ENCODE results near the gene TTC23L.

Gene TTC23L

DNA sequence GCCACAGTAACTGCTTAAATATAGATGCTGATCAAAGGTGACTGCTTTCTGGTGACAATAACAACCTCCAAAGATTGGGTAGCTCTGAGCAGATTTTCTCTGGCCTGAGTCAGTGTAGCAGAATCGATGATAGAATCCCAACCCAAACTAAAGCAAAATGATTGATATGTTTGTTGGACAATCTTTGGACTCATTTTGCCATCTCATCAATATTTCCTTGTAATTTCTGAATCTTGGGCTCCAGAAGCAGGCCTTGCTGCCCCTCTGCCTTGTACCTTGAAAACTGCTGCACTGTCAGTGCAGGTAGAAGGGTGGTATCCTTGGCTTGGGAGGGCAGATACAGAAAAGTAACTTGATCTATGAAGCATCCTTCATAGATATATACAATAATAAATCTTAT is 18.9 kb downstream of the TTC23L start:
- H3K27ac ChIP-seq, result no peak overlapping the region
- TF ChIP-seq ZFX (IDR thresholded peaks at IDR 0.05), result no peak
- TF ChIP-seq, protein P1, sequence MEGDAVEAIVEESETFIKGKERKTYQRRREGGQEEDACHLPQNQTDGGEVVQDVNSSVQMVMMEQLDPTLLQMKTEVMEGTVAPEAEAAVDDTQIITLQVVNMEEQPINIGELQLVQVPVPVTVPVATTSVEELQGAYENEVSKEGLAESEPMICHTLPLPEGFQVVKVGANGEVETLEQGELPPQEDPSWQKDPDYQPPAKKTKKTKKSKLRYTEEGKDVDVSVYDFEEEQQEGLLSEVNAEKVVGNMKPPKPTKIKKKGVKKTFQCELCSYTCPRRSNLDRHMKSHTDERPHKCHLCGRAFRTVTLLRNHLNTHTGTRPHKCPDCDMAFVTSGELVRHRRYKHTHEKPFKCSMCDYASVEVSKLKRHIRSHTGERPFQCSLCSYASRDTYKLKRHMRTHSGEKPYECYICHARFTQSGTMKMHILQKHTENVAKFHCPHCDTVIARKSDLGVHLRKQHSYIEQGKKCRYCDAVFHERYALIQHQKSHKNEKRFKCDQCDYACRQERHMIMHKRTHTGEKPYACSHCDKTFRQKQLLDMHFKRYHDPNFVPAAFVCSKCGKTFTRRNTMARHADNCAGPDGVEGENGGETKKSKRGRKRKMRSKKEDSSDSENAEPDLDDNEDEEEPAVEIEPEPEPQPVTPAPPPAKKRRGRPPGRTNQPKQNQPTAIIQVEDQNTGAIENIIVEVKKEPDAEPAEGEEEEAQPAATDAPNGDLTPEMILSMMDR (conservative IDR thresholded peaks at IDR 0.05), result no peak

DNA sequence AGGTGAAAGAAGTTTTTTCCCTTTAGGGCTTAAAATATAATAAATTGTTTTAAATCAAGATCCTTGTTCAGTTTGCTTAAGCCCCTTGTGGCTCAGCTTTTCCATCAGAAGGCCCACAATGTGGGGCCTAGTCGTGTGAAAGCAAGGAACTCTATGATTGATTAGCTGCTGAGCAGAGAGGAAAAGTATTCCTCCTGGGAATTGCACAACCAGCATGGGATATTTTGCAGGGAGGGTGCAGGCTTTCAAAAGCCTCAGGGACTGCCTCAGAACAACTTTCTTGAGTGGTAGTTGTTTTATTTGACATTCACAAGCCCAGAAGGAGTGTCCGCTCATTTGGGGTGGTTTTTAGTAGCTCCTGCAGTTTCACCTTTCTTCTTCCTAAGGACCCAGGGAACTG is 19.8 kb downstream of the TTC23L start:
- no peak overlapping the region for H3K27ac ChIP-seq
- TF ChIP-seq, protein P1 (conservative IDR thresholded peaks at IDR 0.05), result no peak
- TF ChIP-seq ZFX (IDR thresholded peaks at IDR 0.05), result no peak

DNA sequence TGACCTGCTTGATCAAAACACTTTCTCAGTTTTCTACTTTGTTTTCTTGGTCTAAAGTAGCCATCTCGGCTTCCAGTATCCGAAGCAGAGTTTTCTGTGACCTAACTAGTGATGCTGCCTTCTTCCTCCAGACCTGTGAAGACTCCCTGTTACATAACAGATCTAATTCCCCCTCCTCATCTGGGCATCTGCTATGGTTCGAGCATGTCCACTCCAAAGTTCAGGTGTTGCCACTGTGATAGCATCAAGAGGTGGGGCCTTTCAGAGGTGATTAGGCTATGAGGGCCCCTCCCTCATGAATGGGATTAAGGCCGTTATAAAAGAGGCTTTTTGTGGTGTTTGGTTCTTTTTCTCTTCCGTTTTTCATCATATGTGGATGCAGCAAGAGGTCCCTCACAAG is 20.3 kb downstream of the TTC23L start:
- H3K27ac ChIP-seq, result no peak overlapping the region
- no peak for TF ChIP-seq ZFX (IDR thresholded peaks at IDR 0.05)

DNA sequence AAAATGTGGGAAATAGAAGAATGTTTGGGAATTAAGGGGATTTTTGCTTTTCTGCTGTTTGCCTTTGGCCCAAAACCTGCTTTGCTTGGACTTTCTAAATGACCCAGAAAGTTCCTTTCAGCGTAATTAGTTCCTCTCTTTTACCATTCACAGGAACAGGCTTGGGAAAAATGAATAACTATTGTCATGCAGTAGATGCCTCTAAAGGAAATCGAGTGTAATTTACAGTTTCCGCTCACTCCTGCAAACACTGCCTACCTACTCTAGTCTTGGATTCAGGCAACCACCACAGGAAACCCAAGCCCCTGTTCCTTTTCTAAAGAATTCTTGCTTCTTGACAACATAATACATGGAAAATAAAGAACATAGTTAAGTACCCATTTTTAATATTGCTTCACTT is 25.0 kb downstream of the TTC23L start:
- H3K27ac ChIP-seq, result no peak overlapping the region
- TF ChIP-seq ZFX (IDR thresholded peaks at IDR 0.05), result no peak

DNA sequence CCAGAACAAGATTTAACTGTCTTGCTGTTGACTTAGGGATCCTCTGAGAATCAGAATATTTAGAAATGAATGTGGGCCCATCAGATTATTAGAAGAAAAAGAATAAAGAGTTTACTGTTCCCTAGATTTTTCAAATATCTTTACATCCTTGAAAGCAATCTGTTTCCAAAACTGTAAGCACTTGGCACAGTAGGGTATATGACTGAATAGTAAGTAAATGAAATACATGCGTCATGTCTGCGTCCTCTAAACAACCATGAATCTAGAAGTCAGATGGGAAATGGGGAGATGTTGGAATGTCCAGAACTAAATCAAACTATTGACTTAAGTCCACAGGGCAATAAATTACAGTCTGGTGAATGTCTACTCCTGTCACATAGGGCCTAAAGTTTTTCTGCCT is 26.1 kb downstream of the TTC23L start:
- TF ChIP-seq, protein P1 (conservative IDR thresholded peaks at IDR 0.05), result no peak
- no peak overlapping the region for H3K27ac ChIP-seq

DNA sequence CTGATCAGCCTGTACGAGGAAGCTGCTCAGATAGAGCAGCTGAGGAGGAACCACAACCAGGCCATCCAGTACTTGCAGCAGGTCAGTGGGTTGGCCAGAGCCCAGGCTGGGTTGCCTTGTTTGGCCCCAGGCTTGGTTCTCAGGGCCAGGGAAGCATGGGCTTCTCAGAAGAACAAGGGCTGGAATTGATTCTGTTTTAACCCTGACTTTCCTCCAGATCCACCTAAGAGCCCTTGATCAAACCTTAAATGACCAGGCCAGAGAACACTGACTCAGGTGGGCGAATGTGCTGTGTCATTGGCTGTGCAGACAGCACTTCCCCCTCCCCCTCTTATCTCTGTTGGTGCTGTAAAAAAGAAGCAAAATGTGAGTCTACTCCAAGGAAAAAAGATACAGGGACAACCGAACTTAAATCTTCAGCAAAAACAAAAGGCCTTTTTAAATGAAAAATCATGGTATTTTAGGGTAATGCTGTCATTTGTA is 28.1 kb downstream of the TTC23L start:
- no peak overlapping the region for H3K27ac ChIP-seq
- TF ChIP-seq ZFX (IDR thresholded peaks at IDR 0.05), result no peak
- TF ChIP-seq, protein P1 (conservative IDR thresholded peaks at IDR 0.05), result no peak

DNA sequence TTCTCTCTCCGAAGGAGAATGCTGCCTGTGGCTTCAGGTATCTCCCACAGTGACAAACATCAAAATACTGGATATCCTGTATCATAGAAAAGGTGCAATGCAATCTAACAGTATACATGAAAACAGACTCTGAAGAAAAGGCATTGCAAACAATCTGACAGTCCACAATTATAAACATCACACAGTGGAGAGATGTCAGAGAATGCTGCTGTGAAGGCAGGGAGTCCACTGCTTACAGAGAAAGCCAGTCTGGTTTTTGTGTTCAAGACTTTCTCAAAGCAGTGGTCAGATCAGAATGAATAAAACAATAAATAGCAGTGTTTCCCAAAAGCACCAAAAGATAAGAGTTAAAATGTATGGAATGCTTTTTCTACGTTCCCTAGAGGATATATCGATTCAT is 28.7 kb downstream of the TTC23L start:
- TF ChIP-seq, protein P1 (conservative IDR thresholded peaks at IDR 0.05), result no peak
- H3K27ac ChIP-seq, result no peak overlapping the region

DNA sequence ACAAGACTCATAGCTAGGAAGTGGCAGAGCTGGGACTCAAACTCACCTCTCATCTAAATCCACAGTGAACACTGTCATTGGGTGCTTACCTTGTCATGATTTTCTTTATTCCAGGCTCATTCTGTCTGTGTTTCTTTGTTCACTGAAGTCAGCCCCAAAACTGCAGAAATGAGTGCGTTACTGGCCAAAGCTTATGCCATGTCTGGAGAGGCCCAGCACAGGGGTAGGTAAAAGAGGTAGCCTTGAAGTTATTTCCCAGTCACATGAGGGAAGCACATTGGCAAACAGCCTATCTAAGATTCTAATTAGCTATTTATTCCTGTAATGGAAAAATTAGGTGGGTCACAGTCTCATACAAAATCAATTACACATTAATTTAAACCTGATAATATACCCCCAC is 29.8 kb downstream of the TTC23L start:
- no peak overlapping the region for H3K27ac ChIP-seq
- no peak for TF ChIP-seq ZFX (IDR thresholded peaks at IDR 0.05)
- TF ChIP-seq, protein P1 (conservative IDR thresholded peaks at IDR 0.05), result no peak

DNA sequence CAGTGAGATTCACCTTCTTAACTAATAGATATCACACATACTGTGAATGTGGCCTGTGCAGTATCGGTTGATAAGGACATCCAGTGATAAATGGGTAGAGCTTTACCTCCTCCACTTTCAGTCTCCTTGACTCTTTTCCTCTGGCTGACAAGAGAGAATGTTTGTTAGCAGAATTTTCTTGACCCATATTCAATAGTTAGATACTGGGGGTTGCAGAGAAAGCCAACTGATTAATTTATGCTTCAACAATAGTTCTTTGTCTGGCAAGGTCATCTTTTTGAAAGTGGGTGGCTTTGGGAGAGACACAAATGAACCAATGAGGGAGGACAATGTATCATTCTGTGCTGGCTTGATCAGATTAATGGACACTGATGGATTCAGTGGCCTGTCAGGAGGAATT is 30.3 kb downstream of the TTC23L start:
- TF ChIP-seq ZFX (IDR thresholded peaks at IDR 0.05), result no peak
- TF ChIP-seq, protein P1 (conservative IDR thresholded peaks at IDR 0.05), result no peak
- no peak overlapping the region for H3K27ac ChIP-seq
